RPMI7951 (cell line): ENCODE results near the gene PLB1. TPM values are rescaled to one million over a fixed set of nuclear protein-coding genes. Genes with fewer than 3 reads are reported as not detected.

Source experiments
- DNase-seq: peaks from one replicate; pipeline ENCODE4 v3.0.0-alpha.2; 2012; ENCODE audit warnings: low read depth
- total RNA-seq: library from RNA; depleted of rRNA; stranded (reverse); fragments of >200 nt; shearing (Covaris generic); gene quantifications from 2 replicates; pipeline ENCODE4 v1.2.3, GENCODE V29; 2014; rRNA removed

Gene PLB1, protein sequence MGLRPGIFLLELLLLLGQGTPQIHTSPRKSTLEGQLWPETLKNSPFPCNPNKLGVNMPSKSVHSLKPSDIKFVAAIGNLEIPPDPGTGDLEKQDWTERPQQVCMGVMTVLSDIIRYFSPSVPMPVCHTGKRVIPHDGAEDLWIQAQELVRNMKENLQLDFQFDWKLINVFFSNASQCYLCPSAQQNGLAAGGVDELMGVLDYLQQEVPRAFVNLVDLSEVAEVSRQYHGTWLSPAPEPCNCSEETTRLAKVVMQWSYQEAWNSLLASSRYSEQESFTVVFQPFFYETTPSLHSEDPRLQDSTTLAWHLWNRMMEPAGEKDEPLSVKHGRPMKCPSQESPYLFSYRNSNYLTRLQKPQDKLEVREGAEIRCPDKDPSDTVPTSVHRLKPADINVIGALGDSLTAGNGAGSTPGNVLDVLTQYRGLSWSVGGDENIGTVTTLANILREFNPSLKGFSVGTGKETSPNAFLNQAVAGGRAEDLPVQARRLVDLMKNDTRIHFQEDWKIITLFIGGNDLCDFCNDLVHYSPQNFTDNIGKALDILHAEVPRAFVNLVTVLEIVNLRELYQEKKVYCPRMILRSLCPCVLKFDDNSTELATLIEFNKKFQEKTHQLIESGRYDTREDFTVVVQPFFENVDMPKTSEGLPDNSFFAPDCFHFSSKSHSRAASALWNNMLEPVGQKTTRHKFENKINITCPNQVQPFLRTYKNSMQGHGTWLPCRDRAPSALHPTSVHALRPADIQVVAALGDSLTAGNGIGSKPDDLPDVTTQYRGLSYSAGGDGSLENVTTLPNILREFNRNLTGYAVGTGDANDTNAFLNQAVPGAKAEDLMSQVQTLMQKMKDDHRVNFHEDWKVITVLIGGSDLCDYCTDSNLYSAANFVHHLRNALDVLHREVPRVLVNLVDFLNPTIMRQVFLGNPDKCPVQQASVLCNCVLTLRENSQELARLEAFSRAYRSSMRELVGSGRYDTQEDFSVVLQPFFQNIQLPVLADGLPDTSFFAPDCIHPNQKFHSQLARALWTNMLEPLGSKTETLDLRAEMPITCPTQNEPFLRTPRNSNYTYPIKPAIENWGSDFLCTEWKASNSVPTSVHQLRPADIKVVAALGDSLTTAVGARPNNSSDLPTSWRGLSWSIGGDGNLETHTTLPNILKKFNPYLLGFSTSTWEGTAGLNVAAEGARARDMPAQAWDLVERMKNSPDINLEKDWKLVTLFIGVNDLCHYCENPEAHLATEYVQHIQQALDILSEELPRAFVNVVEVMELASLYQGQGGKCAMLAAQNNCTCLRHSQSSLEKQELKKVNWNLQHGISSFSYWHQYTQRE (N-terminal part only)
- 0.12 and 1.6 TPM in 2 replicates for total RNA-seq

DNA sequence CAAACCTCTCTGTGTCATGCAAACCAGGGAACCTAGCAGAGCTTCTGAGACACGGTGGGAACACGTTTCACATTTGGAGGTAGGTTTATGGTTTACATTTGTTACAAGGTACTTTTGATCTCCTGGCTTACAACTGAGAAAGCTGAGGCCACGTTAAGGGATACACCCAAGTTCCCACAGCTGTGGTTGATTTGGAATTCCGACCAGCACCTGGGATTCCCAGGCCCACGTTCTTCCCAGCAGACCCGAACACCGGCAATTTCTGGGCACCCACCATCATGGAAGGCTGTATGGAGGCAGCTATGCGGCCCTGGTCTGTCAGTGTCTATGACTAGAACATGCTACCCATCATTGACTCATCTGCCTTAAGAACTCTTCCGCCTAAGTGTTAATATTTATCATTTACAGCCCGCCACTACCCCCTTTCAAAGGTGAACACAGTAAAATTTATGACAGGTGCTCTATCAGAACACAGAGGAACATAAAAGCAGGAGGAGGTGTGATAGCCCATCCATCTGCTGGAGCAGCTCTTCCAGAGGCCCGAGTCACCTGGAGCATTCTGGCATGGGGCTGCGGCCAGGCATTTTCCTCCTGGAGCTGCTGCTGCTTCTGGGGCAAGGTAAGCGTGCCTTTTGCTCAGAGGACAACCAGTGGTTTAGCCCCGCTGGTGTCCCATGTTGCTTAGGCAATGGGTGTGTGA is at the start of gene PLB1:
TSS of gene PLB1 (plus strand) at position 510 of the 700 bp plus-strand sequence. CDS start at position 565, 55 bp downstream.
- DNase-seq: no peak

DNA sequence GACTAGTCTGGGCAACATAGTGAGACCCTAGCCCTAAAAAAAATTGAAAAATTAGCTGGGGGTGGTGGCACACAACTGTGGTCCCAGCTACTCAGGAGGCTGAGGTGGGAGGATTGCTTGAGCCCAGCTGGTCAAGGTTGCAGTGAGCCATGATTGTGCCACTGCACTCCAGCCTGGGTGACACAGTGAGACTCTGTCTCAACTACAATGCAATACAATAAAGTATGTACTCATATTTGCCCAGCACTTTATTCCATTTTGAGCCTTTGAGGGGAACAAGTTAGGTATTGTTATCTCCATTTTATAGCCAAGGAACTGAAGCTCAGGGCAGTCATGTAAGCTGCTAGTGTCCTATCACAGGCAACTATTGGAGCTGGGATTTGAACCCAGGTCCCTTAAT is 49.3 kb upstream of the PLB1 start:
- DNase-seq: no peak

DNA sequence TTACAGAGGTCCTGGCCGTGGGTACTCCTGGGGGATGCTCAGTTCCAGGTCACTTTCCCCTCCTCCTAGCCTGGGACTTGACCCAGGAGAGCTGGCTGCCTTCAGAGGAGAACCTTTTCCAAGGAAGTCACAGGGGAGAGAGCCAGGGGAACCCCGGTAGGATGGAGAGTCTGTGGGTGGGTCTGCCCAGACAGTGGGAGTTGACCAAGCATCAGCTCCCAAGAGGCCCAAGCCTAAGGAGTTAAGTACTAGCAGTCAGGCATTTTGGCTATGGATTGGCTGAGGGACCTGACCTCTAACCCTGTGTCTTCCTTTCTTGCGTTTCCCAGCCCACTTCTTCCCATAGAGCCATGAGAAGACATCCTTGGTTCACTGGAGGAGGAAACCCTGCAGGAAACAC is 48.8 kb upstream of the PLB1 start:
- no peak for DNase-seq

DNA sequence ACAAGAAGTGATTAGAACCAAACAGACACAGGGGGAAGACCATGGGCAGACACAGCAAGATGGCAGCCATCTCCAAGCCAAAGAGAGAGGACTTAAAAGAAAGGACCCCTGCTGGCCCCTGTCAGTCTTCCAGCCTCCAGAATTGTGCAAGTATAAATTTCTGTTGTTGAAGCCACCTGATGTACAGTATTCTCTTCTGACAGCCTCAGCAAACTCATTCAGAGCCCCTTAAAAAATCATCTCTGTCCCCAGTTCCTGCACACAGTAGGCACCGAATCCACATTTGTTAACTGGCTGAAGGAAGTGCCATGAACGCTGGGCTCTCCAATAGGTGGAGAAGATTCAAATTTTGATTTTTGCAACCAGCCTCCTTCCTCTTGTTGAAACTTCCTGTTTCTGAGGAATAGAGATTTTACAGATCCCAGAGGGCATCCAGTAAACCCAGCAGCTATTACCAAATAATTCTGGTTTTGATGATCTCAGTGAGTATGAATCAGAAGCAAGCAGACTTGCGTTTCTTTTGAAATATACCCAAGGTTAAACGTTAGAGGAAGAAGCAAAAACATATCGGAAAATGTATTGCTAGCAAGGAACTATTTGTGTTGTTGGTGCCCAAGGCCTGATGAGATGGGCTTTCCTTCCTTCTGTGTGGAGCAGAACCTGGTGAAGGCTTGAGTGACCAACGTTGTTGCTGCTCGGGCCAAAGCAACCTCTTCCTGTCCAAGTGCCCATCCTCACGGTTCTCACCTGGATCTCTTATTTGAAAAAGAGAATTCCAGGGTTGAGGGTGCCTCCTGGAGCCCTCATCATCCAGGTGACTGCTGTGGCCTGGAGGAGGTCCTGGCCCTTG is 47.7 kb upstream of the PLB1 start:
- peak; percentile 84 for DNase-seq

DNA sequence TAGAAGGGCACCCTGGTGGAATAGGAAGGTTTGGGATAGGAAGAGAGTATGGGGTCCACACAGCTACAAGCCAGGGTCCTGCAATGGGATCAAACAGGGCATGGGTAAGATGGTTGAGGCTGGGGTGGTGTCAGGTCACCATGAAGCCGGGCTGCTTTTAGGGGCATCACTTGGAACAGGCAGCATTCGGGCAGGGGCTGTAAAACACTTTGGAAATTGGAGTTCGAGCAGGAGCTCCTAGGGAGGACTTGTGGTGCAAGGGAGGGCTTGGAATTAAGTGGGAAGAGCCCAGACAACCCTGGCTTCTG is 47.1 kb upstream of the PLB1 start:
- DNase-seq: no peak

DNA sequence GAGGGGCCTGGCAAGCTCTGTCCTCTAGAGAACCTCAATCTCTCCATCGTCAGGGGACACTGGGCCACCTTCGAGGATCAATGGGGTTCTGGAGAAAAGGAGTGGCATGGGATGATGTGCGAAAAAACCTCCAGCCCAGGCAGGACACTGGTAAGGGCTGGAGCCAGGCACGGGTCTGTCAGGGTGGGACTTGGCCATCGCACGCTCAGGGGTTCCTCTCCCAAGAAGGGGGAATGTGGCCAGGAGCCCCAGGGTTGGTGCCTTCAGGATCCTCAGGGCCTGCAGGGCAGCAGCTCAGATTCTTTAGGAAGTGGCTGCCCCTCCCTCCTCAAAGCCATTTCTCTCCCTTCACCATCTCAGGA is 46.8 kb upstream of the PLB1 start:
- no peak for DNase-seq

DNA sequence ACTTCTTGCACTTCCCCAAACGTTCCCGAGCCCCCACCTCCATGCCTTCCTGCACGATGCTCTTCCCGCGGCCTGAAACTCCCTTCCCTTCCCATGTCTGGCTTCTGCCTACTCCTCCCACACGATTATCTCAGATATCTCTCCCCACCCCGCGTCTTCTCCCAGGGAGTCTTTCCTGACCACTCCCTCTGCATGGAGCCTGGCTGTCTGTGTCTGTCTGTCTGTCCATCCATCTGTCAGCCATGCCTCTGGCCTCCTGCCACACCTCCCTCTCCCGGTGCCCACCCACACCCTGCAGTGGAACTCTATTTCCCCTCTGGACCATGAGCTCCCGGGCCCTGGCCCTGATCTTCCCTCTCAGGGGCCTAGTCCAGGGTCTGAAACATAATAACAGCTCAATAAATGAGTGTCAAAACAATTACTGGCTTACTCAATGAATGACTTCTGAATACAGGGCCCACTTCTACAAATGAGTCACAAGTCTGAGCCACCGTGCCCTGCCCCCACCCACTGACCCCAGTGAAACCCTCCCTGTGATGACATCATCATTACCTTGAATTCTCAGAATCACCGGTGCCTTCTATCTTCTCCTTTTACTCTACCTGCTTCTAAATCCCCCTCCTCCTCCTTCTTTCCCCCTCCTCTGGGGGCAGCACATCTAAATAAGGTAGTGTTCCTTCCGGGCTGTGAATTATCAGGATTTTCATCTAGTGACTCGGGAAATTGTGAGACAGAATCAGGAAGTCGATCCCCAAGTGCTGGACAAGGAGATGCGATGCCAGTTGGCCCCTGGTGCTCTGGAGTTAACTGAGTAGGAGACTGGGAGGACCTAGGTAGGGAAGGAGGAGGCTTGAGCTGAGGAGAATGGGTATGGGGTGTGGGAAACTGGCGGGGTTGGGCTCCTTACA is 46.1 kb upstream of the PLB1 start:
- peak; percentile 59 for DNase-seq

DNA sequence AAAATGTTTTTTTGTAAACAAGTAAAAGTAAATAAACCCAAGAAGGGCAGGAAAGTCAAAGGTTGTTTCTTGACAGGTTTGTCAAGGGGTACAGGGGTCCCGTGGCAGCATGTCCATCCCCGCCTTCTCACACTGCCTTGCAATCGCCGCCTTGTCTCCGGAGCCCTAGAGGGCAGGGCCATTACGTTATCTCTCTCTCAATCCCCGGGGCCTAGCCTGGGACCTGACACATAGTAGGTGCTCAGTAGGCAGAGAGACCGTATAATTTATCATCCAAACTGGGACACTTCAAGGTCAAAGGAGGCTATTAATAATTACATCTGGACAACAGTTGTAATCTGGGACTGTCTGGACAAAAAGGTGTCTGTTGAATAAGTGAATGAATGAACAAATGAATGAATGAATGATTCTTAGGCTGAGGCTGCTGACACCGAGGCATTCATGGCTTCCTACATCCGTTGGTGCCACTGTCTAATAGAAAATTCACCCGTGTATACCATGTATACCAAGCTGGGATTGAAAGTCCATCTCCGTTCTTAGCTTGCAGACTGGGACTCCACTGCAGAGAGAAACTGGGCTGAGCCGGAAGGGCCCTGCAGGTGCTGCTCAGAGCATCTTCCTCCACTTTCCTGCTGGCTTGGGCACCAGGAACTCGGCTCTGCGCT is 44.8 kb upstream of the PLB1 start:
- DNase-seq: no peak

DNA sequence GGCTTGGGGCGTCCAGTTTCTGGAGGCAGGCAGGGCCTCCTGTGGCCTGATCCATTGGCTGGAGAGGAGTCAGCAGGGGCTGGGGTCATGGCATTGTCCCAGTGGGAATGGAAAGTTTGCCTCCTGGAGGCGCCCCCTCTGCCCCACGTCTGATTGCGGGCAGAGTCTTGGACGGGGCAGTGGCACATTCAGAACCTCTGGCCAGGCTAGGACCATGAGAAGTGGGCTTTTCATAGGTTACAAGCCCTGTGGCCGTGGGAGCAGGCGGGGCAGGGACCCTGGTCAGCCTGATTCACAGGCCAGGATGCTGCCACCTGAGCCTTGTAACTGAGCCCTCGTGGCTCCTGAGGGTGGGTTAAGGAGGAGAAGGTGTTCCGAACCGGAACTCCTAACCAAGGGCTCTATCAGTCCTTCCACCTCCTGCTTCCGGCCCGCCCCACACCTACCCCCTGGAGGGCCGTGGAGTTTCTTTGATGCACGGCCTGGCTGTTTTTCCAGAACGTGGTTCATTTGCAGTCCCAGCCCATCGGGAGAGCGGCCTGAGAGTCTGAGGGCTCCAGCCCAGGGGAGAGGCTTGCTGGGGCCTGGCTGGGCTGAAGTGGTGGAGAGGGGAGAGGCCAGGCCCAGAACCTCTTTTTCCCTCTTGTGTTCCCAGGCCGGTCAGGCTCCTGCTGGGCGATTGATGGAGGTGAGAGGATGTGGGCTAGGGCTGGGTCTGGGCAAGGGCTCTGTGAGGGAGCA is 43.9 kb upstream of the PLB1 start:
- no peak for DNase-seq

DNA sequence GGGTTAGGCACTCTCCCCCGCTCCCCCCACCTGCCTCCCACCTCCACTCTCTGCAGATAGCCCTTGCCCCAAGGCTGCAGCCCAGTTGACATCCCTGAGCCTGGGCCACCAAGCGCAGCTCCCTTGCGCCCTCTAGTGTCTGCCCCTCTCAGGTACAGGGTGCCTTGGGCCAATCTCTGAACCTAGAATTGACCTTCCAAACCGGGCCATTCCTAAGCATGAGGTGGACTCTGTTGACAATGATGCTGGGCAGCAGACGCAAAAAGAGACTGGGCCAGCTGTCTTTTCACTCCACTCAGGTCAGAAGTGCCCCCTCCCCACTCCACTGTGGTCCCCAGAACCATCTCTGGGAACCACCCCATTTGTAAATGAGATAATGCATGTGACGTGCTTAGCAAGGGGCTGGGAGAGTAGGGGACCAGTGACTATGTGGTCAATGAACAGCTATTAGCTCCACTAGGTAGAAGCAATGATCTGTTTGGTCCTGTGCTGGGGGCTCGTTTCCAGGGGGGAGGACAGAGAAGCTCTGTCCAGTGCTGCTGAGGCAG is 43.3 kb upstream of the PLB1 start:
- peak; percentile 47 for DNase-seq

DNA sequence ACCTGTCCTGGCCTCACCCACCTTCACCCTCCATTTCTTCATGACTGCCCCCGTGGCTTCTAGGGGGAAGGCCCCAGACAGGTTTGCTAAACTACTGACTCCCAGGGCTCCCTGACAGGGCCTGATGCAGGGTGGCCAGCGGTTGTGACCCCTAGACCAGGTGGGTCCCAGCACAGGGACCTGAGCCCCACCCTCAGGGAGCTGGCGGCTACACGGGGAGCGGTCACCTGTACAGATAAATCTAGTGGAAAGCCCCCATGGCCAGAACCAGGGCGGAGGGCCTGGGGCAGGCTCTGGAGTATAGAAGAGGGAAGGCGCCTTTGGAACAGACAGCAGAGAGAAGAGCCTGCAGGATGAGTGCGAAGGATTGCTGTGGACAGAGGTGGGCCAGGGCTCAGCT is 42.5 kb upstream of the PLB1 start:
- no peak for DNase-seq

DNA sequence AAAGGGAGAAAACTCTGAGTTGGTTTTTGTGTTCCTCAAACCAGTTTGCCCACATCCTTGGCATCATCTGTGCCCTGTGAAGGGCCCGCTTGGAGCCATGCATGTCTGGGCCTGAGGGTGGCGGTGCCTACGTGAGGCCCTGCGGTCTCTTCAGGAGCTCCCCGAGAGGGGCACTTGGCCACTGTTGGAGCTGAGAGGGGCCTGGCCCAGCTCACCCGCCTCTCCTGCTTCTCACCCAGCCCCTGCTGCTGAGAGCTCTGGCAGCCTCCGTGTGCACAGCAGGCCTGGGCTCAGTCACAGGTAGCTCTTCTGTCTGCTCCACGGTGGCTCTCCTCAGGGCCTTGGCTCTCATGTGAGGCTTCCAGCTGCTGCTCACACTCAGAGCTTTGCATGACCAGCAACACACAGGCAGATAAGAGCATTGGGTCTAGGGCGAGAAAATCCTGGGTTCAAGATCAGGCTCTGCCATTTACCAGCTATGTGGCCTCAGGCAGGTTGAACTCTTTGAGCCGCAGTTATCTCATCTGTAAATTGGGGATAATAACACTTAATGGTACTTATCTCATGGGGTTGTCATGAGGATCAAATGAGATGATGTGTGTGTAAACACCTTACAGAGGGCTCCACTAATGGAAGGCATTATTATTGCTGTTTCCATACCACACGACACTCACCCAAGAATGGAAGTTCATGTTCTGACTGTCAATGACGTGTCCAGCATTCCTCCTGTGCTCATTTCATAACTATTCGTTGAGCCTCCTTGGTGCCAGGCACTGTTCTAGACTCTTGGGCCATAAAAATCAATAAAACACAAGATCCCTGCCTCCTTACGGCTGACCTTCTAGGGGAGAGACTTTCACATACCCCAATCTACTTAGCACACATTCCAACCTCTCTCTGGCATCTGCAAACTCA is 41.6 kb upstream of the PLB1 start:
- DNase-seq: no peak

DNA sequence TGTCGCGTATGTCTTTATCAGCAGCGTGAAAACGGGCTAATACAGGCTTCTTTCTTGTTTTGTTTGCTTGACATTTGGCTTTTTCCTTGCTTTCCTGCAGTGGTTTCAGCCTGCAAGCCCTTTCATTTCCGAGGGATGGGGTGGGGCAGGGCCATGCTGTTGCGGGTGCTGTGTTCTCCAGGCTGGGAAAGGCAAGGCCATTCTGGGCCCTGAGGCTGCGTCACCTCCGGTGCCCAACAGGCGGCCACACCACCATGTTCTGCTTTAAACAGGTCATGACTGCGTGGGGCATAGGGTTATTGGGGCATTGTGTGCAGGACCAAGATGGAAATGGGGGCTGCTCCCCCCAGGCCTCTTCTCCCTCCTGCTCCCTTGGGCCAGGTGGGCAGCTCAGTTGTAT is 38.6 kb upstream of the PLB1 start:
- DNase-seq: peak; percentile 29

DNA sequence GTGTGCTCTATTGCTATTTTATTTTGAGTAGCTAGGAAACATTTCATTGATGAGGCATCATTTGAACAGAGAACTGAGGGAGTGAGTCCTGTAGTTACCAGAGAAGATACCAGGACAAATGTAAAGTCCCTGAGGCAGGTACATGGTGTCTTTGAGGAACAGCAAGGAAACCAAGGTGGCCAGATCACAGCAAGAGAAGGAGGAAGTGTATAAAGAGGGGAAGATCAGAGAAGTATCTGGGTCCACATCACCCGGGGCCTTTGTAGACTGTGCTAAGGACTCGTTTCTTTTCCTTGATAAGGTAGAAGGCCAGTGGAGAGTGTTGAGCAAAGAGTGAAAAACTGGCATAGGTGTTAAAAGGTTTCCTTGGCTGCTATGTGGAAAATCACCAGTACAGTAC is 34.8 kb upstream of the PLB1 start:
- no peak for DNase-seq

DNA sequence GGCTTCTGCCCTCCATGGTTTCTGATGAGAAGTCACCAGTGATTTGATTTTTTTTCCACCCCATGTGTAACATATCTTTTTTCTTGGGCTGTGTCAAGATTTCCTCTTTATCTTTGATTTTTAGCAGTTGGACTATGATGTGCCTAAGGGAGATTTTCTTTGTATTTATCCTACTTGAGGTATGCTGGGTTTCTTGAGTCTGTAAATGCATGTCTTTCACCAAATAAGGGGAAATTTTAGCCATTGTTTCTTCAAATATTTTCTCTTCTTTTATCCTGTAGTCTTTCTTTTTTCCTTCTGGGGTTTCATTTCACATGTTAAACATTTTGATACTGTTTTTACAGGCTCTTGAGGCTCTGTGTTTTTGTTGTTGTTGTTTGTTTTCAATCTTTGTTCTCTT is 33.7 kb upstream of the PLB1 start:
- DNase-seq: no peak

DNA sequence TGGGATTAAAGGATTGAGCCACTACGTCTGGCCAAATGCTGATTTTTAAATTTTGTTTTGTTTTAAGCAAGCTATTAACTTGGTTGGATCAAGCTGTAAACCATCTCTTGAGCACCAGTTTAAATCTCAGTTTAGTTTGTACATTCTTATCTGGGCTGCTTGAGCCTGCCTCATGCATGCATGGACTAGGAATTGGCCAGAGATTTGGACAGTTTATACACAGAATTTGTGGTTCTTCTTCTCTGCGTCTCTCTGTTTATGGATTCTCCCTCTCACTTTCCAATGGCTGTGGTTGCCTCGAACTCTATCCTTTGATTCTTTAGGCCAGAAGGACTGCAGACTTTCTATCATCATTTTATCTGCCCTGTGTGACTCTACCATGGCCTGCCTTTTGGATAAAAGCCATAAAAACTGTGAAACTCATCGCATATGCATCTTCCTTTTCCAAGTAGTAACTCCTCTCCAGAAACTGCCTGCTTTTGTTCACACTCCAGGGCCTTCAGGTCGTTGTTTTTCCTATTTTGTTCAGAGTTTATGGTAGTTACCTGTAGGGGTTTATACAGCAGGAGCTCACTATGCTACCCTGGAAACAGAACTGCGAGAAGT is 32.5 kb upstream of the PLB1 start:
- no peak for DNase-seq
